ENCODE results near the gene RAB7A.
"Not testable (repeated sequence)": the region's sequence is repeated elsewhere in the genome, so short reads cannot be mapped to it uniquely, and the experiment has no call there.

The RAB7A gene

DNA sequence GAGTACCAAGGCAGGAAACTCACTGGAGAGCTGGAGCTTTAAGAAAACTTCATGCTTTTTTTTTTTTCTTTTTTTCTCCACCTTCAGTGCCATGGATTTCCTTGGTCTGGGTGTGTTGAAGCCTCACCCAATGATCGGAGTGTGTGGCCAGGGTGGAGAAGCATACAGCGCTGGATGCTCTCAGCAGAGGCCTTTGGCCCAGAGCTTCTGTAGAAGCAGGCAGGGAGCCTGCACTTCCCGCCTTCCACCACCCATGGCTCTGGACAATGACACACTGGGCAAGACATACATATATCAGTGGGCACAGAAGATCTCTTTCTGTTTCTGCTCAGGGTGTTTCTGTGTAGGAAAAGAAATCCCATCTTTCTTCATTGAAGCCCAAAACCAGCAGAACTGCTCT lies 97.6 kb downstream of the RAB7A start:
- DNase-seq: no peak

GRCh38 chr3:128824132-128824850 lies 98.3 kb downstream of the RAB7A start:
- DNase-seq: no peak

DNA sequence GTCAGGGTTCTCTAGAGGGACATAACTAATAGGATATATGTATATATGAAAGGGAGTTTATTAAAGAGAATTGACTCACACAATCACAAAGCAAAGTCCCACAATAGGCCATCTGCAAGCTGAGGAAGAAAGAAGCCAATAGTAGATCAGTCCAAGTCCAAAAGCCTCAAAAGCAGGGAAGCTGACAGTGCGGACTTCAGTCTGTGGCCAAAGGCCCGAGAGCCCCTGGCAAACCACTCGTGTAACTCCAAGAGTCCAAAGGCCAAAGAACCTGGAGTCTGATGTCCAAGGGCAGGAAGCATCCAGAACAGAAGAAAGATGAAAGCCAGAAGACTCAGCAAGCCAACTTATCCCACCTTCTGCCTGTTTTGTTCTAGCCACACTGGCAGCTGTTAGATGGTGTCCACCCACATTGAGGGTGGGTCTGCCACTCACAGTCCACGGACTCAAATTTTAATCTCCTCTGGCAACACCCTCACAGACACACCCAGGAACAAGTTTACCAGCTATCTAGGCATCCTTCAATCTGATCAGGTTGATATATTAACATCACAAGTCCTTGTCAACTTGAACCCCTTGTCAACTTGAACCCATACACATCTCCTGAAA lies 99.2 kb downstream of the RAB7A start:
- DNase-seq: no peak

GRCh38 chr3:128829087-128829486 lies 103.1 kb downstream of the RAB7A start:
- DNase-seq: not testable (repeated sequence)

- DNase-seq: not testable (repeated sequence)
These were observed 104.1 kb downstream of the RAB7A start for GRCh38 chr3:128829925-128830625.

DNA sequence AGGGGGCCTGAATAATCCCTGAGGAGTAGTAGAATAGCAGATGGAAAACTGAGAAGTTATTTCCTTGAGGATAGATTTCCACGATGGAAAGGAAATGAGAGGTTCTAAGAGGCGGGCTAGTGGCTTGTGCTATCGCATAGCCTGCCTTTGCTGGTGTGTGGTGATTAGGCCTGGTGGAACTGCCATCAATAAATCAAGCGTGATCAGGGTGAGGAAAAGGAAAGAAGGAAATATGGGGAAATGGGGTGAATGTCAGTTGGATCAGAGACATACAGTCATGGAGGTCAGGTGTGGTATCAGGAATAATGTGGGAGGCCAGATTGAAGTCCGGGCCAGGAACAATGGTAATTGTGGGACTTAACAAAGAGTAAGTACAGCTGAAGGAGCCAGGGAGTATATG lies 104.8 kb downstream of the RAB7A start:
- DNase-seq: not testable (repeated sequence)

DNA sequence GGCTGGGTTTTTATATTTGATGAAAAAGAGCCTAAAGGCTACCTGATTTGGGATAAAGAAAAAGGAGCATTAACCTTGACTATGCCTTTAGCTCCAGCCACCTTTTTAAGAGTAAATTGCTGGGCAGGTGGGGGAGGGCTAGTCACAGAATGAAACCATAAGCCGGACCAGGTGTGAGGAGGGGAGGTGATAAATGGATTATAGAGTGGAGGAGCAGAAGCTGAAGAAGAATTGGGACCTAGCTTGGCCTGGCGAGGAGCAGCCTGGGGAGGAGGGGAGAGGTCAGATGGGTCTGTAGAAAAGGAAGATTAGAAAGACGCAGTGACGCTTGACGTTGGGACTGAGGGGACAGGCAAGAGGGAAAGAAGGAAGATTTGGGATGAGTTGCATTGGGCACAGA lies 107.0 kb downstream of the RAB7A start:
- DNase-seq: not testable (repeated sequence)

DNA sequence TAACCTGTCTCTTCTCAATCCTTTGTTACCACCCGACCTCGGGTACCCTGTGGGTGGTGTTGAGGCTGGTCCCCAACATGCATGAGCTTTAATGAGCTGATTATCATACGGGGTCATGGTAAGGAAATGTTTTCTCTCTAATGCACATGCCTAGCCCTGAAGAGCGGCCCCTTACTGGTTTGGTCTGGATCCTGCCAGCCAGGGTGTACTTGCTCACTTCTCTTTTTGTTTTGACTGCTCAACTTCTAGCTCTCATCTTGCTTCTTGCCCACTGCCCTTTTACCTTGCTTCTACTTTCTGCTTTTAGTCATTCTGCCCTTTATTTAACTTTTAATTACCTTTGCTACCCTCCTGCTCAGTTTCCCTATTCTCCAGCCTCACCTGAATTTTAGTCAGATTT lies 109.1 kb downstream of the RAB7A start:
- no peak for DNase-seq

GRCh38 chr3:128841926-128842920 lies 116.2 kb downstream of the RAB7A start:
- no peak for DNase-seq

DNA sequence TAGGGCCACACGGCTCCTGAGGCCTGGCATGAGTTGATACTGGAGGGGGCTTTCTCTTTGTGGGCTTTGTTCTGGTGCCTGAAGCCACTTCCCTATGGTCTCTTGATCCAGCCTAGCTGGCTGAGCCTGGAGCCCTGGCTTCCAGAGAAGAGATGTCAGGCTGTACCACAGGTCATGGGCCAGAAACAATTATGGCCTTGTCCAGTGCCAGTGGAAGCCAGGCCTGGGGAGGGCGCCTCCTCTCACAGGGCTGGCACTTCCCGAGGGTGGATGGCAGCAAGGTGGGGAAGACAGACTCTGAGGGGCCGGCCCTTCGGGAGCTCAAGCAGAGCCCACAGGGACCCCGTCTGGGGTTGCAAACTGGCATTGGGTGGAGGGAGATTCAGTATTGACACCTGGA lies 118.5 kb downstream of the RAB7A start:
- DNase-seq: no peak

- no peak for DNase-seq
These were observed 119.3 kb downstream of the RAB7A start for GRCh38 chr3:128845119-128845777.

DNA sequence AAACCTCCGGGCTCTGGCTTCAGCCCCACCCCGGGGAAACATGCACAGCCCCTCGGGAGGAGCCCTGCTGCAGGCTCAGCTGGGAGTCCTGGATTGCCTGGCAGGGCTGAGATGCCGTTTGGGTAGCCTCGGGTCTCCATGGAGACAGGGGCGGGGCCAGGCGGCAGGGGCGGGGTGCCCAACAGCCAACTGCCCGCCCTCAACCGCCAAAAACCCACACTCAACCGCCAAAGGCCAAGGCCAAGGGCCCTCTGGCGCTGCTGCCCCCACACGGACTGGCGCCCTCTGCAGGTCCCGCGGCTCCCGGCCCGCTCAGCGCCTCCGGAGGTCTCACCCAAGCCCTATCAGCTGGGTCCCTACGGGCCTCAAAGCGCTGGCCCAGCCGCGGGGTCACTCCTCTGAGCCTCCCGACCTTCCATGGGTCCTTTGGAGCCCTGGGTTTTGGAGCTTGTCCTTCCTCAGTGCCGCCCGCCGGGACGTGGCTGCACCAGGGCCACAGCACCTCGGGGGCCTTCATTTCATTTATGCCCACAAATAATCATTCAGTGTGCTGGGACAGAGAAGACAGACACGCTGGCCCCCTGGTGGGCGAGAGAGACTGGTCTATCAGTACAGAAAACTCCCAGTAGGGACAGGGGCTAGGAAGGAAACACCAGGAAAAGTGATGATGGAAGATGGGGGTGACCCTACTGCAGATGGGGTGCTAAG lies 119.9 kb downstream of the RAB7A start:
- peak; percentile 74 to 77 for DNase-seq

DNA sequence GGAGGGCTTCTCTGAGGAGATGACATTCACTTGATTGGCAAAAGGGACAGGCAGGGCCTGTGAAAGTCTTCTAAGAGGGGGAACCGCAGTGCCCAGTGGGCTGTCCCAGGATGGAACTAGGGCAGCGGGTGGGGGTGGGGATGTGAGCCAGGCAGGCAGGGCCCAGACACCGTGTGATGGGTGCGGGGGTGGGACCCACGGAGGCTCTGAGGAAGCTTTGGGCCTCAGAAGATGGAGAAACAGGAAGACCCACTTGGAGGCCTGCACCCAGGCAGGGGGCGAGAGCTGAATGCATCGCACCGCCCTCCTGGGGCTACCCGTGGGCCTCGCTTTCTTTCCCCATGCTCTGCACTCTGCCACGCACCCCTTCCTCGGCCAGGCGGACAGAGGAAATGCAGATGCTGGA lies 120.5 kb downstream of the RAB7A start:
- peak in 1 of 2 experiments; percentile 9 for DNase-seq

GRCh38 chr3:128847666-128848370 lies 121.8 kb downstream of the RAB7A start:
- DNase-seq: no peak

DNA sequence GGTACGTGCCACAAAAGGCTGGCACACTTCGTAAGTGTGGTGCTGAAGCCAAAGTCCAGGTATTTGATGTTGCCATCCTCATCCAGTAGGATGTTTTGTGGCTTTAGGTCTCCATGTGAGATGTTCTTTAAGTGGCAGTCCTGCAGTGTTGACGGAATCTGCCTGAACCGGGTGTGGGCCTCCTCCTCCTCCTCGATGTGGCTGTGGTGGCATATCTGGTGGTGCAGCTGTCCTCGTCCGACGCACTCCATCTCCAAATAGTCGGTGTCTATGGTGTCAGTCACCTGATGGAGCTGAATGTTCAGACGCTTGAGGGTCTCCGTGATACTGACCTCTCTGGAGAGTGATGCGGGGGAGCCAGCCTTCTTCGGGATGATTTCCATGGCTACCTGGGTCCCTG lies 123.0 kb downstream of the RAB7A start:
- DNase-seq: no peak

DNA sequence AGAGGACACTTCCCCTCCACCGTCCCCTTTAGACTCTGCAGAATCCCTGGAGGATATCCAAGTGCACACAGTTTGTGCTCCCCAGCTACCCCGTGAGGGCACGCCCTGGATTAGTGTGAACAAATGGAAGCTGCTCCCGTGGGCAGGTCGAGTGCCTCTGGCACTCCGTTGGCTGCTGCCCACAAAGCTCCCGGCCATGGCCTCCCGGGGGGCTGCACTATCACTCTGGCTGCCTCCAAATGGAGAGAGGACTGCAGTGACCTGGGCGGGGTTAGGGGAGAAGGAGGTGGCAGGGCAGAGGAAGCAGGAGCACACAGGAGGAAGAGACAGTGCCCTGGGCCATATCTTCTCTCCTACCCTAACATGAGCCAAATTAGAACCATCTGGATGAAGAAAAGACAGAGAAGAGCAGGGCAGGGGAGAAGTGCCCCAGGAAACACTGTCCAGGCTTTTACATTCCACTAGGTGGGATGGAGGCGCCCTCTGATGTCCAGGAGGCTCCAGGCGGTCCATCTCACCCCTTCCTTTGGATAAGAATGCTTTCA lies 124.0 kb downstream of the RAB7A start:
- DNase-seq: no peak

DNA sequence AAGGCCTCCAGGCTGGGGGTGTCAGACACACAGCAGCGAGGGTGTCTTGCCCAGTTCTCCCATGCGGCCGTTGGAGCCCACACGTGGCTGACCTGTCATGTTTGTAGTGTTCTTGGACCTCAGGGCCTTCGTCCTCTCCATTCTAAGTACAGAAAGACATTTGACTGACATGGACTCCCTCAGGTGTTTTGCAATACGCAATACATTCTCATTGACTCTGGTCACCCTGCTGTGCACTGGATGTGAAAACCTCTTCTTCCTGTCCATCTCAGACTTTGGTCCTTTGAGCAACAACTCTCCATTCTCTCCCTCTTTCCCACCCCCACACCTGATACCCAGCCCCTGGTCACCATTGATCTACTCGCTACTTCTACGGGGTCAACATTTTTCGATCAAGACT lies 124.6 kb downstream of the RAB7A start:
- no peak for DNase-seq

GRCh38 chr3:128851601-128852000 lies 125.6 kb downstream of the RAB7A start:
- no peak for DNase-seq

DNA sequence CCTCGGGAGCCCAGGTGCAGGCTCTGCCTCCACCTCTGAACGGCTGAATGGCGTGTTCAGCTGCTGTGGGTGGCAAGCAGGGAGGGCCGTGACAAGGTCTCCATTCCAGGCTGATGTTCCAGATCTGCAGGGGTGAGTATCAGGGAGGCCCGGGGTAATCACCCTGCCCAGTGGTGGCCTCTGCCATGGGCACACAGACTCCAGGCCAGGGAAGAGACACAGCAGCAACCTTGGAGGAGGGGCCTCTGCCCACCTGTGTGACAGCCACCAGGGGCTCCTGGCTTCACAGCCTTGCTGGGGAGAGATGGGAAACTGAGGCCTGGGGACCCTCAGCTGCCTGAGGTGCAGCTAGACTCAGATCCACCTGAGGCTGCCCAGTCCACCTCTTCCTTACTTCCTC lies 127.8 kb downstream of the RAB7A start:
- no peak for DNase-seq

DNA sequence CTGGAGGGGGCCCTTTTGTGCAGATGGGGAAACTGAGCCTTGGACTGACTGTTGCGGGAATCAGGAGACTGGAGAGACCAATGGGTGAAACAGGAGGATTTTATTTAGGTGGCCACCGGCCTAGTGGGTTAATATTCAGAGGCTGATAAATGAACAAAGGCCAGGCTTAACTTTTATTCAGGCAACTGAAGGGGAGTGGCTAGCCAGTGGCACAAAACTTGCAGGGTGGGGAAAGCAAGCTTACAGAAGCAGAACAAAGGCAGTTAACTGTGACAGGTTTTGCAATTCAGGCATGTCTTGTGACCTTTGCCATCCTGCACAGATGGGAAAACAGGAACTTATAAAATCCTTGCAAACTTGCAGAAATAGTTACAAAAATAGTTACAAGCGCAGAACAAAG lies 128.5 kb downstream of the RAB7A start:
- DNase-seq: no peak

DNA sequence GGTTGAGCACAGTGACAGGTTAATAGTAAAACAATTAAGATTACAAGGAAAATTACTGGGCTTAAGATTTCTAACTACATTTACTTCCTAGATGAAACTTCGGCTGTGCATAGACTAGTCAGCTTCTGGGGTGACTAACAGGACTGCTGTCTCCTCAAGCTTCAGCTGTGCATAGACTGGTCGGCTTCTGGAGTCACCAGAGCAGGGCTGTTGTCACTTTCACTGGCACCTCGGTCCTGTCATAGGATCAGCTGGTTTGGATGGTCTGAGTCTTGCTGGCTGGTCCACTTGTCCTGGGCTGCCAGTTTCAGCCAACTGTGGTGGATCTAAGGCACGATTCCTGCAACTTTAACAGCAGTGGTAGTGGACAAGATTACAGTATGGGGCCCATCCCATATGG lies 129.6 kb downstream of the RAB7A start:
- no peak for DNase-seq
